MG63 (cell line): ENCODE measurements around the gene IL22RA2. TPM values are rescaled to one million over a fixed set of nuclear protein-coding genes. Genes with fewer than 3 reads are reported as not detected.

ENCODE experiments used
- DNase-seq: peaks from one replicate; pipeline ENCODE4 v3.0.0-alpha.2; 2020
- H3K27me3 ChIP-seq: fragments of 250-450 bp; sonication (Bioruptor Pico); 2 replicates; pipeline ENCODE4 v1.5.1; 2020; ENCODE audit warnings: mild to moderate bottlenecking, moderate library complexity
- H3K36me3 ChIP-seq: fragments of 250-450 bp; sonication (Bioruptor Pico); 2 replicates; pipeline ENCODE4 v1.5.1; 2020; ENCODE audit warnings: mild to moderate bottlenecking, moderate library complexity
- H3K4me3 ChIP-seq: fragments of 250-450 bp; sonication (Bioruptor Pico); 2 replicates; pipeline ENCODE4 v1.5.1; 2020; ENCODE audit warnings: mild to moderate bottlenecking, moderate library complexity
- H3K9me3 ChIP-seq: fragments of 250-450 bp; sonication (Bioruptor Pico); 2 replicates; pipeline ENCODE4 v1.5.1; 2020; ENCODE audit warnings: mild to moderate bottlenecking, moderate library complexity
- total RNA-seq: library from RNA; depleted of rRNA; stranded (reverse); fragments of >200 nt; shearing (Covaris generic); gene quantifications from 2 replicates; pipeline ENCODE4 v1.2.3, GENCODE V29; 2014; ENCODE audit warnings: low replicate concordance; rRNA removed

IL22RA2 gene
- total RNA-seq, 1 experiment from 2014 or later: not detected

- H3K9me3 ChIP-seq: no peaks in the 10 kb centered on the region
- H3K36me3 ChIP-seq: no peaks in the 10 kb centered on the region
- no peak for DNase-seq
- H3K27me3 ChIP-seq: no peaks in the 10 kb centered on the region
- no peak overlapping the region for H3K4me3 ChIP-seq
Measured at GRCh38 chr6:137095651-137096238, 77.7 kb downstream of the IL22RA2 start.

DNA sequence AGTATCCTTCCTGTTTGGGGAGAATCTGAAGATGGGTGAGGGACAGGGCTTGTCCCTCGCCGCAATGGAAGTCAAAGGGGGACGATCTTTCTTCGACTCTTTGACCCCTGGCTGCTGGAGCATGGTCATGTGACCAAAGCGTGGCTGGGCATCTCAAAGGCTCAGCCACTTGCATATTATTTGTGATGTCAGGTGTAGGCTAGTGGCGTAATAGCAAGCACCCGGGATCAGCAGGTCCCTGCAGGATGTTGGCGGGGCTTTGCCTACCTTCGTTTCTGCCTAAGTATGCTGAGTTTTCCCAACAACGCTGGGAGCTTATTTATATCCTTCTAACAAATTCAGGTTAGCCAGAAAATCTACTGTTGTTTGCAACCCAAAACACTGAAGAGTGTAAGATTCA, 78.4 kb downstream of the IL22RA2 start:
- Histone ChIP-seq H3K36me3 (no peaks in the 10 kb centered on the region), H3K4me3 (no peak overlapping the region), H3K27me3 (no peaks in the 10 kb centered on the region), H3K9me3 (no peaks in the 10 kb centered on the region)
- DNase-seq: no peak

DNA sequence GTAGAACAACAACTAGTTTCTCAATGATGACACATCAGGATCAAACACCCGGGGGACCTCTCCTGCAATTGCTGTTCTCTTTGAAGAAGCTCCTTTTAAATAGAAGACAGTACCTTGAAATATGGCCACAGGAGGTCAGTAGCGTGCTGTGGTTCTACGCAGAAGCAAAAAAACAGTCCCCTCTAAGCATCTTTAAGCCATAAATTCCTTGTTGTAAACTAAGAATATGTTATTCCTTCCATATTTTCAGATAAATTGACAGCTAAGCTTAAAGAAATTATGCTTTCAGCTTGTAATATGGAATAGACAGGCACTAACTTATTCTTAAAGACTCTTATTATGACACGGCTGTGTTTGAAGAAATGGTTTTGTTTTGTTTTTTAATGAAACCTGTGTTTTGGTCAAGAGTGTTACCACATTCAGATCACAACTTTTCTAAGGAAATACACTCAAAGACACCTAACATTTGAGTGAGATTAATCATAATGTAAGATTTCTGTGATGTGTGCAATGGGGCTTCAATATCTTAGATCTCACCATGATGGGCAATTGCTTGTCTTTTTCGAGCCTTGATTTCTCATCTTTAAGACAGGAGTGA, 78.9 kb downstream of the IL22RA2 start:
- H3K27me3 ChIP-seq: no peaks in the 10 kb centered on the region
- DNase-seq: peak; percentile 49
- no peak overlapping the region for H3K4me3 ChIP-seq
- no peaks in the 10 kb centered on the region for H3K36me3 ChIP-seq
- no peaks in the 10 kb centered on the region for H3K9me3 ChIP-seq

Other genes starting within 250 kb of the IL22RA2 start
- gene IL20RA, start 128.7 kb downstream of the IL22RA2 start, total RNA-seq: 0.03 TPM in 1 of 2 replicates, not detected in the other
- 53.9 and 76.7 TPM in 2 replicates for gene IFNGR1, start 45.7 kb upstream of the IL22RA2 start, total RNA-seq